HCT116 (cell line): ENCODE results near the gene MED14.

Experiments
- CTCF ChIP-seq, 3 experiments: fragments of 200-600 bp in 1 of 3; sonication (generic) in 1 of 3; IDR thresholded peaks in 2 of 3; conservative IDR thresholded peaks in 1 of 3; 2 replicates each; pipeline ENCODE4 v1.5.1; 2012 to 2017; ENCODE audit warnings: low read depth in 2 of 3, low read length in 2 of 3, antibody characterized with exemption in 1 of 3, borderline replicate concordance in 1 of 3, control low read depth in 1 of 3, mild to moderate bottlenecking in 1 of 3, mixed read lengths in 1 of 3, mixed run types in 1 of 3, moderate library complexity in 1 of 3; ENCODE audit not compliant: insufficient read depth in 1 of 3
- ELF1 ChIP-seq: IDR thresholded peaks from 2 replicates; pipeline ENCODE4 v1.6.1; 2012; ENCODE audit warnings: low read depth, borderline replicate concordance
- POLR2A ChIP-seq: IDR thresholded peaks from 2 replicates; pipeline ENCODE4 v1.7.0; 2011; ENCODE audit warnings: borderline replicate concordance; ENCODE audit not compliant: insufficient read depth, insufficient read length; ENCODE audit errors: extremely low read depth

GRCh38 chrX:40727093-40727492 lies 8.2 kb downstream of the MED14 start:
- TF ChIP-seq POLR2A (no peak), CTCF (IDR thresholded peaks at IDR 0.05 in 2 of 3, conservative IDR thresholded peaks at IDR 0.05 in 1 of 3; ENCODE audit: borderline replicate concordance in 1 of 3, insufficient read depth in 1 of 3, low read depth in 2 of 3, low read length in 2 of 3) (no peak), ELF1 (no peak)
